A549 (cell line): ENCODE measurements around the gene FCHO2. TPM values are rescaled to one million over a fixed set of nuclear protein-coding genes. Genes with fewer than 3 reads are reported as not detected.
A peak's percentile ranks its signal among the peaks of the same experiment; 100 is the strongest.

Experiments
- ATAC-seq, 2 experiments: fragments of 200-7000 bp in 1 of 2; fragments of >200 bp in 1 of 2; cut with Nextera tagmentation in 1 of 2; cut with Tn5 transposase in 1 of 2; 3 replicates each; pipeline versions ENCODE4 v1.8.0 to v1.9.1; 2018 to 2020; ENCODE audit warnings: mild to moderate bottlenecking in 1 of 2, moderate library complexity in 1 of 2
- CTCF ChIA-PET: fragments of 300-600 bp; sonication (Branson Sonifier 250); formaldehyde crosslinking; extraction: SDS; loops from one replicate; lab custom pipeline; 2021; ENCODE audit warnings: antibody characterized with exemption, inconsistent platforms; lab: Yijun Ruan, JAX
- POLR2A ChIA-PET: fragments of 350-600 bp; formaldehyde crosslinking; extraction: SDS; loops from one replicate; lab custom pipeline; 2021; ENCODE audit warnings: antibody characterized with exemption, inconsistent platforms; lab: Yijun Ruan, JAX
- DNase-seq, 2 experiments: peaks; one replicate each; pipeline versions ENCODE4 v3.0.0 to v3.0.0-alpha.2; 2011 to 2016; ENCODE audit warnings: low read depth in 1 of 2, low spot score in 1 of 2
- FAIRE-seq: peaks from 2 replicates; lab custom pipeline; 2011; peaks lifted over from hg19 to GRCh38; lab: Jason Lieb, UNC
- H3K27ac ChIP-seq, 2 experiments: fragments of >200 bp; sonication (Bioruptor Twin); formaldehyde crosslinking; 3 replicates each; pipeline ENCODE4 v1.5.1; 2016 to 2017
- H3K4me1 ChIP-seq: fragments of >200 bp; sonication (Bioruptor Twin); formaldehyde crosslinking; 3 replicates; pipeline ENCODE4 v1.6.1; 2016
- H3K4me2 ChIP-seq: fragments of >200 bp; sonication (Bioruptor Twin); formaldehyde crosslinking; 3 replicates; pipeline ENCODE4 v1.6.1; 2016
- H3K4me3 ChIP-seq: fragments of >200 bp; sonication (Bioruptor Twin); formaldehyde crosslinking; 3 replicates; pipeline ENCODE4 v1.5.1; 2016
- H3K9me3 ChIP-seq: fragments of >200 bp; sonication (Bioruptor Twin); formaldehyde crosslinking; 3 replicates; pipeline ENCODE4 v1.6.1; 2016
- BCL3 ChIP-seq: fragments of >200 bp; sonication (Bioruptor Twin); formaldehyde crosslinking; IDR thresholded peaks from 3 replicates; pipeline ENCODE4 v1.6.1; 2016
- CBX2 ChIP-seq: fragments of 200-600 bp; sonication (generic); IDR thresholded peaks from 2 replicates; pipeline ENCODE4 v1.6.1; 2016; ENCODE audit warnings: low read depth, mild to moderate bottlenecking, borderline replicate concordance
- CHD4 ChIP-seq: fragments of 200-600 bp; sonication (generic); IDR thresholded peaks from 2 replicates; pipeline ENCODE4 v1.6.1; 2016; ENCODE audit warnings: antibody characterized with exemption, mild to moderate bottlenecking, borderline replicate concordance
- CTCF ChIP-seq: fragments of >200 bp; sonication (Bioruptor Twin); formaldehyde crosslinking; IDR thresholded peaks from 3 replicates; pipeline ENCODE4 v1.5.1; 2016
- EHF ChIP-seq: fragments of 250-450 bp; sonication (Bioruptor Pico); IDR thresholded peaks from 2 replicates; pipeline ENCODE4 v1.5.0; 2020; ENCODE audit warnings: mild to moderate bottlenecking
- EP300 ChIP-seq, 2 experiments: fragments of >200 bp; sonication (Bioruptor Twin); formaldehyde crosslinking; IDR thresholded peaks; 2 replicates in 1 of 2; 3 replicates in 1 of 2; pipeline ENCODE4 v1.6.1; 2016 to 2017
- FOSL2 ChIP-seq, 2 experiments: fragments of 450-650 bp in 1 of 2; fragments of >200 bp in 1 of 2; sonication (Bioruptor Twin) in 1 of 2; formaldehyde crosslinking; IDR thresholded peaks; 2 replicates each; pipeline versions ENCODE4 v1.5.0 to v1.6.1; 2016 to 2020; ENCODE audit warnings: mild to moderate bottlenecking in 1 of 2, moderate library complexity in 1 of 2
- HES2 ChIP-seq: fragments of >200 bp; sonication (Bioruptor Twin); formaldehyde crosslinking; IDR thresholded peaks from 2 replicates; pipeline ENCODE4 v1.6.1; 2016
- HOXA7 ChIP-seq: fragments of 250-450 bp; sonication (Bioruptor Pico); IDR thresholded peaks from 2 replicates; pipeline ENCODE4 v1.5.0; 2020; ENCODE audit warnings: mild to moderate bottlenecking, moderate library complexity
- HOXB13 ChIP-seq: fragments of 250-450 bp; sonication (Bioruptor Pico); IDR thresholded peaks from 2 replicates; pipeline ENCODE4 v1.5.0; 2020; ENCODE audit warnings: low read depth, mild to moderate bottlenecking, moderate library complexity
- HOXB5 ChIP-seq: fragments of 250-450 bp; sonication (Bioruptor Pico); IDR thresholded peaks from 2 replicates; pipeline ENCODE4 v1.5.0; 2020; ENCODE audit warnings: mild to moderate bottlenecking, moderate library complexity
- JUN ChIP-seq, 2 experiments: fragments of >200 bp; sonication (Bioruptor Twin); formaldehyde crosslinking; IDR thresholded peaks; 2 replicates in 1 of 2; 3 replicates in 1 of 2; pipeline ENCODE4 v1.6.1; 2016 to 2017
- MYC ChIP-seq: IDR thresholded peaks from 2 replicates; pipeline ENCODE4 v1.6.1; 2012; ENCODE audit warnings: mild to moderate bottlenecking, inconsistent platforms, low read length, improper control_type of control experiment, borderline replicate concordance
- NPAS2 ChIP-seq: fragments of 250-450 bp; sonication (Bioruptor Pico); IDR thresholded peaks from 2 replicates; pipeline ENCODE4 v1.8.0; 2022; ENCODE audit warnings: mild to moderate bottlenecking, moderate library complexity, borderline replicate concordance
- PBX3 ChIP-seq: IDR thresholded peaks from 2 replicates; pipeline ENCODE4 v1.6.1; 2012
- POLR2A ChIP-seq: IDR thresholded peaks from 2 replicates; pipeline ENCODE4 v1.6.1; 2012; ENCODE audit warnings: mild to moderate bottlenecking, low read length
- POLR2AphosphoS2 ChIP-seq: conservative IDR thresholded peaks from 2 replicates; pipeline ENCODE4 v1.6.1; 2012; ENCODE audit warnings: low read length, improper control_type of control experiment, inconsistent platforms
- RAD21 ChIP-seq, 2 experiments: fragments of >200 bp in 1 of 2; sonication (Bioruptor Twin) in 1 of 2; formaldehyde crosslinking in 1 of 2; IDR thresholded peaks in 1 of 2; conservative IDR thresholded peaks in 1 of 2; 2 replicates in 1 of 2; 3 replicates in 1 of 2; pipeline ENCODE4 v1.6.1; 2012 to 2018; ENCODE audit warnings: inconsistent platforms in 1 of 2
- RARB ChIP-seq: fragments of 250-450 bp; sonication (Bioruptor Pico); IDR thresholded peaks from 2 replicates; pipeline ENCODE4 v1.8.0; 2021; ENCODE audit warnings: mild to moderate bottlenecking, moderate library complexity
- RCOR1 ChIP-seq: fragments of 150-350 bp; IDR thresholded peaks from 2 replicates; pipeline ENCODE4 v1.6.1; 2014; ENCODE audit warnings: antibody characterized with exemption, low read length, low read depth
- TFCP2L1 ChIP-seq: fragments of 250-450 bp; sonication (Bioruptor Pico); IDR thresholded peaks from 2 replicates; pipeline ENCODE4 v1.5.0; 2021; ENCODE audit warnings: mild to moderate bottlenecking
- TP53 ChIP-seq: fragments of 250-450 bp; sonication (Bioruptor Pico); IDR thresholded peaks from 2 replicates; pipeline ENCODE4 v1.5.0; 2021; ENCODE audit warnings: mild to moderate bottlenecking, moderate library complexity
- USF2 ChIP-seq: fragments of 450-650 bp; IDR thresholded peaks from 2 replicates; pipeline ENCODE4 v1.6.1; 2014; ENCODE audit warnings: antibody characterized with exemption
- ZSCAN20 ChIP-seq: fragments of 250-450 bp; sonication (Bioruptor Pico); IDR thresholded peaks from 2 replicates; pipeline ENCODE4 v1.8.0; 2022; ENCODE audit warnings: mild to moderate bottlenecking, moderate library complexity
- WGBS: methylation state at CpG from one replicate; pipeline ENCODE4 v1.1.6; 2017; ENCODE audit errors: missing lambda C conversion rate; 5-methylcytosine and 5-hydroxymethylcytosine counted together
- polyA plus RNA-seq, 4 experiments: library from polyadenylated mRNA; depleted of rRNA in 3 of 4; stranded (reverse); fragments of >200 nt; fragmentation: RNase III in 1 of 4; extraction: RNeasy Plus Mini Kit Qiagen cat#74134 plus additional on column Dnase treatment in 1 of 4; gene quantifications; 2 replicates in 3 of 4; 3 replicates in 1 of 4; pipeline ENCODE4 v1.2.3, GENCODE V29; 2011 to 2017

Gene FCHO2
- polyA plus RNA-seq, 2 of the 4 experiments (the other 2 are of a cell fraction), result 9.1 to 14.9 TPM

- FAIRE-seq, result no peak
- H3K9me3 ChIP-seq, result no peaks in the 10 kb centered on the region
- DNase-seq, result no peak
- TF ChIP-seq POLR2AphosphoS2, result no peak
- TF ChIP-seq FOSL2 (IDR thresholded peaks at IDR 0.05), result no peak
- no peak for TF ChIP-seq FOSL2 (CRISPR knock-in tag; IDR thresholded peaks at IDR 0.05)
- TF ChIP-seq USF2, result no peak
- no peak for TF ChIP-seq POLR2A
- no peak for TF ChIP-seq MYC
- no peak for TF ChIP-seq EP300 (IDR thresholded peaks at IDR 0.05)
- TF ChIP-seq HOXA7 (CRISPR knock-in tag), result no peak
- no peak for TF ChIP-seq RCOR1
- no peak for TF ChIP-seq PBX3
- no peak for TF ChIP-seq HES2
- no peak for TF ChIP-seq EHF
- no peak for TF ChIP-seq CBX2
- TF ChIP-seq JUN (IDR thresholded peaks at IDR 0.05), result no peak
- TF ChIP-seq RARB (CRISPR knock-in tag), result no peak
- TF ChIP-seq ZSCAN20 (CRISPR knock-in tag), result no peak
- no peak for TF ChIP-seq HOXB13 (CRISPR knock-in tag)
- no peak for TF ChIP-seq TP53 (CRISPR knock-in tag)
- TF ChIP-seq RAD21 (conservative IDR thresholded peaks at IDR 0.05 in 1 of 2, IDR thresholded peaks at IDR 0.05 in 1 of 2), result no peak
- no peak for TF ChIP-seq CHD4
- TF ChIP-seq, all 56 proteins: peak for 0
- Histone ChIP-seq H3K4me2 (no peak overlapping the region), H3K4me3 (no peak overlapping the region), H3K4me1 (peaks cover 18% of the 10 kb centered on the region; the same call in 1 of the 3 replicates), H3K27ac (no peak overlapping the region)
- CTCF ChIA-PET, result interaction anchor here (0.5 to 1.4 kb wide), 3 partner anchors 45 to 540 kb away, joined by 3 read pairs; no protein-coding TSS in a partner anchor
- ATAC-seq, result no peak
- POLR2A ChIA-PET, result no interaction called here
These were observed 49.0 kb upstream of the FCHO2 start for GRCh38 chr5:72906806-72907205.

- H3K4me1 ChIP-seq, result peaks cover 18% of the 10 kb centered on the region; the same call in 1 of the 3 replicates
- no peak overlapping the region for H3K27ac ChIP-seq
- ATAC-seq, result peak in 1 of 2 experiments; percentile 34; a peak in 2 of 6 replicates
- no peaks in the 10 kb centered on the region for H3K9me3 ChIP-seq
- POLR2A ChIA-PET, result no interaction called here
- no peak for FAIRE-seq
- CTCF ChIA-PET, result no interaction called here
- TF ChIP-seq PBX3, result no peak
- no peak for TF ChIP-seq TFCP2L1
- TF ChIP-seq EP300 (IDR thresholded peaks at IDR 0.05), result no peak
- TF ChIP-seq CTCF, result no peak
- no peak for TF ChIP-seq BCL3
- TF ChIP-seq NPAS2, result no peak
- no peak for TF ChIP-seq HOXB5 (CRISPR knock-in tag)
- no peak for TF ChIP-seq POLR2AphosphoS2
- TF ChIP-seq, all 56 proteins: peak for 0
- Histone ChIP-seq H3K4me3 (no peak overlapping the region), H3K4me2 (no peak overlapping the region)
- 64% methylated on average over 5 of the region's 6 CpGs for WGBS
- no peak for DNase-seq
These were observed 47.2 kb upstream of the FCHO2 start for GRCh38 chr5:72908664-72909063.
